Renal cortical epithelial cell (primary cell): ENCODE data around the gene CYTH3. TPM values are rescaled to one million over a fixed set of nuclear protein-coding genes. Genes with fewer than 3 reads are reported as not detected.
"Not testable (repeated sequence)": the region's sequence is repeated elsewhere in the genome, so short reads cannot be mapped to it uniquely, and the experiment has no call there.

Experiments
- DNase-seq: peaks from one replicate; pipeline ENCODE4 v3.0.0-alpha.2; 2011; ENCODE audit warnings: low read depth
- total RNA-seq: library from RNA; depleted of rRNA; stranded (reverse); fragments of >200 nt; gene quantifications from 2 replicates; pipeline ENCODE4 v1.2.3, GENCODE V29; 2014

CYTH3 gene
- total RNA-seq, 1 donor from 2014 or later, result 21.2 TPM

DNA sequence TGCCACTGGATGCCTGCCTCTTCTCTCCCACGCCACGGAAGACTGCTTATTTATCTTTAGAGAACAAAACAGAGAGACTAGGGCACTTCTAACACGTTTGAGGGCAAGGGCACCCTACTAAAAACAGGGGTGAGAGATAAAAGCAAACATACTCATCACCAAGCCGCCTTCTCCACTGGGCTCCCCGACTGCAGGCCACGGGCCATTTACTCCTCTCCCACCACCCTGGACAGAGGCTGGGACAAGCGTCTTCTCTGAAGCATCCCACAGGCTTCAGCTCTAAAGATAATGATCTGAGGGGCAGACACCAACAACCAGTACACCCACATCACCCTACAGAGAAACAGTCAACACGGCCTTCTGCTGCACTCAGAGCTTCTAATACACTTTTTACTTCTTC lies 78.7 kb downstream of the CYTH3 start:
- DNase-seq, result no peak

DNA sequence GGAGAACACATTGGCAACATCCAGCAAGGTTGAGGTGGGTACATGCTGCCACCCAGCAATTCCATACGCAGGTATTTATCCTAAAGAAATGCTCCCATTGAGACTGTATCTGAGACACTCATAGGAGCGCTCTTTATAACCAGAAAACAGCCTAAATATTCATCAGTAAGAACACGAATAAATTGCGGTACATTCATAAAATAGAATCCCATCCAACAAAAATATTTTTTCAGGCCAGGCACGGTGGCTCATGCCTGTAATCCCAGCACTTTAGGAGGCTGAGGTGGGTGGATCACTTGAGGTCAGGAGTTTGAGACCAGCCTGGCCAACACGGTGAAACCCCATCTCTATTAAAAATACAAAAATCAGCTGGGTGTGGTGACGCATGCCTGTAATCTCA lies 81.9 kb downstream of the CYTH3 start:
- DNase-seq, result not testable (repeated sequence)

DNA sequence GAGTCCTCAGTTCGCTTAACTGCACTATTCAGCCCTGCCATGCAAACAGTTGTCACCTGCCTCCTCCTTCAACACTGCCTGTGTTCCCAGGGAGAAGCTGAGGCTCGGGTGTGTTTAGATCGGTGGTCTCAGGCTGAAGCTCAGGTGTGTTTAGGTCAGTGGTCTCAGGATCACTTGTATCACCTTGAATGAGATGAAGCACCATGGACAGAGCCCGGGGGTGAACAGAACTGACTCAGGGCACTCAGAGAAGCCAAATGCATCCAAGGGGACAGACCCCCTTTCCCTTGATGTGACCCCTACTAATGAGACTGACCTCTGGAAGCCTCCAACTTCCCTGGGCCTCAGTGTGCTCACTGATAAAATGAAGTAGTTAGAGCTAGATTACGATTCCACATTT lies 84.0 kb downstream of the CYTH3 start:
- DNase-seq, result no peak

DNA sequence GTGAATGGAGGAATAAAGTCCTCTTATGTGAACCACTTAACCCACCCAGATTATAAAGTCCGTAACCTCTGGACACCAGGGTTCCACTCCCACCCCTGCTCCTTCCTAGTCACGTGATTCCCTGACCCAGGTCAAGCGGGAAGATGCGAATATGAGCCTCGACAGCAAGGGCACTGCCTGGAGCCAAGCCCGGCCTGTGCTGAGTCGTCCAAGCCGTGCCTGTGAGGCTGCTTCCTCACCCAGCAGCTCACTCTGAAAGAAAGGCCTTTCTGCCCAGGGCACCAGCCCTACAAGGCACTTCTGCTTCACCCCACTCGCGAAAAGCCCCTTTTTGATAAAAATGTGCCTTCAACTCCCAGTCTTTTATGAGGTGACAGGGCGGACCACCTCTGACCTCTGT lies 85.8 kb downstream of the CYTH3 start:
- DNase-seq, result no peak

DNA sequence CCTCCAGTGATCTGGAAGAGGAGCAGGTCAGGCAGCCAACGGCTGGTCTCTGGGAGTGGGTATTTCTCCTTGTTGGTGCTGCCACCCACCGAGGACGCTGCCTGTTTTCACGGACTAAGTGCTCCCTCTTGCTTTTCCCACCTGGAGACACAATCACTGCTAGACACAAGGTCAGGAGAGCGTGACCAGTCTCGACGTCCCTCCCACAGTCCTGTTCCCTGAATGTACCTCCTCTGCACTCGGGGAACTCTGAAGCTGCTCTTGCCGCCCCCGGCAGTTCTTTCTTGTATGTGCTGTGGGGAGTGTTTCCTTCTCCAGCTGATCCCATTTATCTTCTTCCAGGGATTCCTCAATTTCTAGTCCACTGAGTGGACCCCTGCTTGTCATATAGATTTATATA lies 89.4 kb downstream of the CYTH3 start:
- no peak for DNase-seq

DNA sequence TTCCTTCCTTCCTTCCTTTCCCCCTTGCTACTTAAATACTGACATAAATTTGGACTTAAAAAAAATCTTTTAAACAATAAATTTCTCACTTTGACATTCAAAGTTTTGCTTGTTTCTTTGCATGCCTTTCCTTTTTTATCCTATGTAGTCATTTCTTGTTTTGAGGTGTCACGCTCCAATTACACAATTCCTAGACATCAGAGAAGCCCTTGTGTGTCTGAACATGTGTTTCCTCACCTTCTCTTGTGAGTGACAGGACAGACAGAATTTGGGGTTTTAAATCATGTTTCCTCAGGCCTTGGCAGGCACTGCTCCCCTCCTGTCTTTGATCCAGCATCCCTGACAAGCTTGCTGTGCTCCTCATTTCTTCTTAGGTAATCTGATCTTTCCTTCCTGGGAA lies 91.3 kb downstream of the CYTH3 start:
- no peak for DNase-seq

DNA sequence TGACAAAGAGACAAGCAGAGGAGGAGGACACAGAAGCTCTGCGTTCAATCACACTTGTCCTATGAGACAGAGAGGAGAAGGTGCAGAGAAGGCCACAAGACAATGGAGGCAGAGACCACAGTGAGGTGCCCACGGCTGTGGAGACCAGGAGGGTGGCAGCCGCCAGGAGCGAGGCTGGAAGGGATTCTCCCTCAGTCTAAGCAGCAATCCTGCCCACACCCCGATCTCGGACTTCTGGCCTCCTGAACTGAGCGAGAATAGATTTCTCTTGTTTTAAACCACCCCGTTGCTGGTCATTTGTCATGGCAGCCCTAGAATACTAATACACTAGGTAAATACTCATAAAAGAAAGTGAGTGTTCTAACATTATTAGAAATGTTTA lies 92.1 kb downstream of the CYTH3 start:
- DNase-seq, result no peak

DNA sequence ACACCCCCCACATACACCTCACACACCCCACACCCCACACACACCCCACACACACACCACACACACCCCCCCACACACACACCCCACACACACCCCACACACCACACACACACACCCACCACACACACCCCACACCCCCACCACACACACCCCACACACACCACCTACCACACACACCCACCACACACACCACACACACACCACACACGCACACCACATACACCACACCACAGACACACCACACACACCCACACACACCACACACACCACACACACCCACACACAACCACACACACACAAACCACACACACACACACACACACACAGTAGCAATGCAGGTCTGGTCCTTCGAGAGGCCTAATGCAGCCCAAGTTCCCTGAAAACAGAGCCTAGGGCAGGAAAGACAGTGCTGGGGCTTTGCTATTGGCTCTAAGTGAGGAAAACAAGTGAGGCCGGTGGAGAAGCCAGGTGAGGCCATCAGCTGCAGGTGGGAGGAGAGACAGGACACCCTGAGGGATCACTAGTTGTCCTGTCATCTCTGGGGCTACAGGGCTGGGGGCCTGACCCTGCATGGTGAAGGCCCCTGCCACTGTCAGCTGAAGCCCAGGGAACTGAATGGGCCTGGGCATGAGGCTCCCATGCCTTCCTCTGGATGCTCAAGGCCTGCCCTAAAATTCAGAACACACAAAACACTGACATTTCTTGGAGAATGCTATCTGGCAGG lies 92.6 kb downstream of the CYTH3 start:
- no peak for DNase-seq

DNA sequence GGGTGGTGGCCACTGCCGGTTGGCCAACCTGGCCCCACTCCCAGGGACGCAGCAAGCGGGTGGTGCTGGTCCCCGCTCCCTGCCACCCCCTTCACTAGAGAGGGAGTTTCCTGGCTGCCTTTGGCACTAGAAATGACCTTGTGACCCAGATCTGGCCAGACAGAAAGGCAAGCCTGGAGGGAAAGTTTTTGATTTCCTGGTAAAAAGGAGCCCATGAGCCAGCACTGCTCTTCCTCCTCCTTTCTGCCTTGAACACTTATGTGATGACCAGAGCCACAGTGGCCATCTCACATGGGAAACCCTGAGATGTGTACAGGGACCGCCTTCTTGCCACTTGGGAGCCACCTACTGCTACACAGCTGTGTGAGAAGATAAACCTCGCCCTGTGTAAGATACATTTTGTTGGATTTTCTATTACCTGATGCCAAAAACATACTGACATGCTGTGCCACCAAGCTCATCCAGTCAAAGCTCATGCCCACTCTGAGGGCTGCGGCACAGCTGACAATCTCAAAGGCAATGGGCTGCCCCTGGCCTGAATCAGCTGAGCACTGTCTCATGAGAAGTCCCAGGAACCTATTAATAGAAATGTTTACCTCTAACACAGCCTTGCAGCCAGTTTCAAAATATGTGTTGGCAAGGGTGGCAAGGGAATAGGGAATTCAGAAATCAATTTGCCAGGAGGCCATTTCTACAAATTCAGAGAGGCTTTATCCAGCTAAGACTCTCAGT lies 94.0 kb downstream of the CYTH3 start:
- DNase-seq, result no peak

DNA sequence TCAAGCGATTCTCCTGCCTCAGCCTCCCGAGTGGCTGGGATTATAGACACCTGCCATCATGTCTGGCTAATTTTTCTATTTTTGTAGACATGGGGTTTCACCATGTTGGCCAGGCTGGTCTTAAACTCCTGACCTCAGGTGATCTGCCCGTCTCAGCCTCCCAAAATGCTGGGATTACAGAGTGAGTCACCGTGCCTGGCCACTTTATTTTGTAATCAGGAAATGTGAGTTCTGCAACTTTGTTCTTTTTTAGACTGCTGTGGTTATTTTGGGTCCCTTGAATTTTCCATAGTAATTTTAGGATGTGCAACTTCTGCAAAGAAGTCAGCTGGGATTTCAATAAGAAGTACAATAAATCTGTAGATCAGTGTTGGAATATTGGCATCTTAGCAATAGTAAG lies 96.8 kb downstream of the CYTH3 start:
- DNase-seq, result peak; percentile 64

DNA sequence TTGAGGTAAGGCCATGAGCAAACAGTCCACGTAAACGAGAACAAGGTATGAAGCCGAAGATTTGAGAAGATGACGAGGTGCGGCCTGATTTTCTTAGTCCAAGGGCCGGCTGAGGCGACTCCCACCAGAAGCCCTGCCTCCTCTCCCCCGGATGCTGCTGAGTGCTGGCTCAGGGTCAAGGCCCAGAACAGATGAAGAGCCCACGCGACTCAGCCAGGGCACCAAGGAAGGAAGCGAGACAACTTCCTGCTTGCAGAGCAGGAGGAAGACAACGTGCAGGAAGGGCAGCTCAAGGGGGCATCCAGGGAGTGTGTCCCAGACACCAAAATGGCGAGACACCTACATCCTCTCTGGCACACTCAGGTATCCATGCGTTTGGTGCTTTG lies 99.5 kb downstream of the CYTH3 start:
- DNase-seq, result no peak

DNA sequence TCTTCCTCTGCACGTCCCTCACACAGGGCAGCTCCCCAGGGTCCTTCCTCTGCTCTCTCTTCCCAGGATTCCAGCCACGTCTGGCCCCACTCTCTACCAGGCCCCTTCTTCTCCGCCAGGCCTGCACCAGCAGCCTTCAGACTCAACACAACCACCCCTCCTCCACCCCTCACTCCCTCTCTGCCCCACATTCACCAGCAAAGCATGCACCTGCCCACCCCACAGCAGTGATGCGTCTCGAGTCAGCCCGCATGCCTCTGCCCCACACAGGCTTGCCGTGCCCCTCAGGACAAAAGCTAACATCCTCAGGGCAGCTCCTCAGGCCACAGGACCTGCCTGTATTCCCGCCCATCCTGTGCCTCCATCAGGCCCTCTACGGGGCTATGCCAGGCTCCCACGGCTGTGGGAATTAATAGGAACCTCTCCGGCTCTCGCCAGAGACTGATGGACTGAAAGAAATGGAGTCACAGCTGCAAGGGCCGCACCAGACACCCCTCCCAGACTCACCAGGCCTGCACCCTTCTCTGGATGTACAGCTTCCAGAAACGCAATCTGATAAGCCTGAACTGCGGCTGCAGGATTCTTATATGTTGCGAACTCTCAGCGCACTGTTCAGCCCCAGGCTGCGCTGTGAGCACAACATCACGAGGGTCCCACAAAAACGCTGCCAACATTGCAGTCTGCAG lies 100.1 kb downstream of the CYTH3 start:
- no peak for DNase-seq

DNA sequence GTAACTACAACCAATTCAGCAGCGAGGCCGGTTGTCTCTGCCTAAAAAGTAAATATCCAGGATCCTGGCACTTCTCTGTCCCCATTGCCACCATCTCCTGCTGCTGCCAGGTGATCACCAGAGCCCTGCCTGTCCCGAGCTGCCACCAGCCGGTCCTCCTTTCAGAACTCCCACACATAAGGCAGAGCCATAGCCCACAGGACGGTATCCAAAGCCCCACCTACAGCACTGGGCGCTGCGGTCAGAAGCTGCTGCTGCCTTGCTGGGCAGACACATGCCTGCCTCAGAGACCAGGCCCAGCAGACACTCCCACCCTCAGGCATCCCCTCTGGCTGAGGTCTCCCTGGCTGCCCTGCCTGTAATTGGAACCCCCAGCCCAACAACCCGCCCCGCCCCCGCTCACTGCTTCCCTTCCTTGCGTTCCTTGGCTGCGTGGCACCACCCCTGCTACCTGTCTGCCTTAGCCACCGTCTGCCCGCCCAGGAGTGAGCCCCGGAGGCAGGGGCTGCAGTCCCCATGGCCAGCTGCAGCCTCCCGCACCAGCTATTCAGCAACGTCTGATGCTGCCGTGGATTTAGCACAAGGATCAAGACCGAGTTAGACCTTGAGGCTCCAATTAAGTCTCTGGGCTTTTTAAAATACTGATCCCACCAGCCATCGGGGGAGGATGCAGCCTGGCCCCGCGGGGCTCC lies 100.7 kb downstream of the CYTH3 start:
- no peak for DNase-seq

DNA sequence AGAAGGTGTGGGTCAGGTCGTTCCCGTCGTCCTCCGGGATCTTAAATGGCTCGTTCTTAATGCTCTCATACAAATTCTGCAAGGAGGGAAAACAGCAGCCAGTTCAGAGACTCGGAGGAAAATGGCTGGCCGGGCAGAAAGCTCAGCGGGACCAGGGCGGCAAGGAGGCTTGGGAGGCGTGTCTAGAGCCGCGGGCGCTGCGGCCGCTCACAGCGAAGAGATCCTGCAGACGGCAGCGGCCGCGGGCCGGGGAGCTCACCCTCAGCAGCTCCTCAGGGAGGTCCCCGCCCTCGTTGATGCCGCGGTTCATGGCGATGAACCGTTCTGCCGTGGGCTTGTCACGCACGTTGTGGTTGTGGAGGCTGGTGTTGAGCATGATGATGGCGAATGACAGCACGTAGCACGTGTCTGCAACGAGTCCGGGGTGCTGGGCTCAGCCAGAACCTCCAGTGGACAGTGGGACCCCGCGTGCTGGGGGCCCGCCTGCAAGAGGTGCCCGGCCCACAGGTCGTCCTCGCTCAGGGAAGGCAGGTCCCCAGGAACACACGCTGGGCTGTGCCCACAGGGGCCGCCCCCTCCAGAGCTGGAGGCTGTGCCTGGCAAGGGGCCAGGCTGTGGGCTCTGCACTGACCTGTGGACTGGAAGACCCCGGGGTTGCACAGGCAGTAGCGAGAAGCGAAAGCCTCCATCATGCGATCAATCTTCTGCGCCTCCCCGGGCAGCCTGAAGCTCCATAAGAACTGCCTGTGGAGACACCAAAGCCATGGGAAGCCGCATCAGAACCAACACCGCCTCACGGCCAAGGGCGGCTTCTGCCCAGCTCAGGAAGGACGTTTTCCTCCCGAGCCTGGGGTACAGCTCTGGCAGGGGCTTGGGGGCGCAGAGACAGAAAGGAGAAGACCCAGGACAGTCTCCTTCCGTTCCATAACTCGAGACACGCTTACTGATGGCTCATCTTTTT lies 101.6 kb downstream of the CYTH3 start:
- no peak for DNase-seq

DNA sequence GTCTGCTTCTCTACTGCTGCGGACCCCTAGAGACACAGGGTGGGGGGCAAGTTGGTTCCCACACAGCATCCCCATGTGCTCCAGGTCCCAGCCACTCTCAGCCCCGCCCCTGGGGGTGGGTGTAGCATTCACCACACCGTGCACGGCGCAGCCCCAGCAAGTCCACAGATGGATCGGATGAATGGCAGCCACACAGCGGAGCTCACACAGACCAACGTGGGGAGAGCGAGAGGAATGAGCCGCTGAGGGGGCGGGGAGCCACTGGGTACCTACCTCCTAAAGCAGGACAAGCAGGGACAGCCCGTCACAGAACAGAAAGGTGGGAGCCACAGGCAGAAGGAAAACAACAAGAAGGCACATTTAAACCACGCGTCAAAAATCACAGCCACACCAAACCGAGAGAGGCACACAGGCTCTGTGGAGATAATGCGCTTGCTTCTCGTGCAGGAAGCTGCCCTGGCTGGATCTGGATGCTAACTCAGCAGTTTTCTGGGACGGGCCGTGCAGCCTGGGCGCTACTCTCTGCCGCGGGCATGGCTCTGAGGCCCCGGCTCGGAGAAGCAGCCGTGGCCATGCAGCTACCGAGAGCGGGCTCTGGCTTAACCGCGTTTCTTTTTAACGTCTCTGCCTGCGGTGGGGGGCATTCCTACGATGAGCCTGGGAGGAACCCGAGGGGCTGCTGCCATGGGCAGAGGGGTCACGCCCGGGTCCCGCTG lies 102.5 kb downstream of the CYTH3 start:
- no peak for DNase-seq

DNA sequence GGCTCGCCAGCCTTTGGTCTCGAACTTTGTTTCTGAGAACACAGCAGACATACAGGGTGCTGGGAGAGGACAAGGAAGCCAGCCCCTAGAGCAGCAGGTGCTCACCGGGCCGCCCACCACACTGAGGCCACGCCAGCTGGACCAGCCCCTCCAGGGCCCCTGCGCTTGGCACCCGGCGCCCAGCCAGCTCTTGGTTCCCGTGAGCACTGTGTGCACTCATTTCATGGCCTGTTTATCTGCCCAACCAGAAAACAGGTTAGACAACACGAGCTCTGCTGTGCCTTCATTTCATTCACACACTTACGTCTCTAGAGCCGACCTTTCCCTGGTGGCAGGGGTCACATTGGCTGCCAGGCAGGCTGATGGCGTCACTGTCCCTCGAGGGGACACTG lies 104.0 kb downstream of the CYTH3 start:
- no peak for DNase-seq

DNA sequence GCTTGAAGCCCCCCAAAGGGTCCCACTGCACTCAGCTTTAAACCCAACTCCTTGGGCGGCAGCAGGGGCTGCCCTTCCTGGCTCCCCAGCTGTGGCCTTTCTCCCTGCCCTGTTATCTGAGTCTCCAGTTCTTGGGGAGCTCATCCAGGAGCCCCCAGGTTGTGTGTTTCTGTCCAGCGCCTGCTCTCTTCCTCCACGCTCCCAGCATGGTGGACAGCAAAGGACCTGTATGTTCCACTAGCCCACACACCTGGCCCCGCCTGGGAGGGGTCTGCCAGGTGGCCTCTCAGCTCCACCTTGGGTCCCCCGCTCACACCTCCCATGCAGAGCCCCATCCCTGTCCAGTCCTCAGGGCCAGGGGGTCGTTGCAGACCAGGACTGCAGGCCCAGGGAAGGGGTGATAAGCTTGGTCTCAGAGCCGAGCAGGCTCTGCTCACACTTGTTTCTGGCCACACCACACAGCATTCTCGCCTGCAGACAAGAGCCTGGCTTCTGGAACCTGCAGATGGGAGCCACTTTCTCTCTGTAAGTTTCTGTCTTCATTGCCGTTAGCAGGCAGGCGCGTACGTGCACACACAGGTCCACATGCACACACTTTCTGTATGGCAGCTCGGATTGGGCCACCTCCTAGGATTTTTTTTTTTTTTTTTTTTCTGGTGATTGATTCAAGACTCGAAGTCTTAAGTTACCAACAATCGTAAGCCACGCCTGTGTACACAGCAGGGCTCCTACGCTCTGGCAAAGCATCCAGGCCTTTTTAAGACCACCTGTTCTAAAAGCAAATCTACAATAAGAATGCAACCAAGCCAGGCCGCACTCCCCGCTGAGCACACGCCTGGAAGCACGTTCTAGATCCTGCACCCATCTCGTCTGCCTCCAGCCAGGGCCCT lies 104.6 kb downstream of the CYTH3 start:
- DNase-seq, result no peak

DNA sequence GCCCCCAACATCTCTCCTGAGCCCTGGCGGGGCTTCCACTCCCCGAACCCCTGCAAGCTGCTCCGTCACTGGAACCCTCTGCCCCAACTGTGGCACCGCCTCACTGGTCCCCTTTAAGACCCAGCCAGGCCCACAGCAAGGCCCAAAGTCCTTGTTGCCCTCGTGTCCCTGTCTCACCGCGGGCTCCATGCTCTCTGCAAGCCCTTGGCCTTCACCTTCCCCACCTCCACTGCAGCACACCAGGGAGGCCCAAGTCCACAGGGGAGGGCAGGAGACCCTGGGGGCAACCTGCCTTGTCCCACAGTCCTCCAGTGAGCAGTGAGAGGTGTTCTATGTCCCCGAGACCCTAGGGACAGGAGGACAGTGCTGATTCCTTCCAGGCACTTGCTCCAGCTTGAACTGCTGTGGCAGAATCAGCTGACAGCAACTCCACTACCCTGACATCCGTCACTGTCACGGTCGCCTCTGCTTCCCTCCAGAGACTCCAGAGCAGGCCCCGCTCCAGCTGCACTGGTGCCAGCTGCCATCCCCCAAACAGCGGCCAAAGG lies 105.3 kb downstream of the CYTH3 start:
- no peak for DNase-seq

DNA sequence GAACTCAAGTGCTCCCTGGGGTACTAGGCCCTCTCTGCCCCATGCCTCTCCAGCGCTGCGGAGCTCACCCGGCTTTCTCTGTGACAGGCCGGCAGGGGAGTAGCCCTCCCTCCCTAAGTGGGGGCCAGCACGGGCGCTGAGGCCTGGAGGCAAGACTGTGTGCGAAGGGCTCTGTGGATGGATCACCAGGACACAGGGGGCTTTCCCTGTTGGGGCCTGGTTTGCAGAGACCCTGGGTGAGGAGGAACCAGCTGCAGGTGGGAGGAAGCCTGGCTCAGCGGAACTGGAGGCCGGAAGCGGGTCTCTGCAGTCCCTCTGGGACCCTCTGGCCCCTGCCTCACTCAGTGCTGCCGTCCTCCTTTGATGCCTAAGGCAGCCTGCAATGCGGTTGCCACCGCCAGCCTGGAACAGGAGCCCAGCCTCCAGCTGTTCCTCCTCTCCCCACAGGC lies 106.0 kb downstream of the CYTH3 start:
- DNase-seq, result no peak
